IMR-90 (cell line): Measurements from ENCODE around the gene NUDT3. TPM values are rescaled to one million over a fixed set of nuclear protein-coding genes. Genes with fewer than 3 reads are reported as not detected.

Experiments
- ATAC-seq: fragments of 200-7000 bp; cut with Tn5 transposase; 2 replicates; pipeline ENCODE4 v1.9.1; 2020; ENCODE audit warnings: low read depth, mild to moderate bottlenecking, moderate library complexity
- BruUV-seq: library from RNA; stranded (reverse); fragments of 400-500 nt; replicated peaks from 2 replicates; lab custom pipeline; 2021; lab: Mats Ljungman, UMichigan
- CTCF ChIA-PET: fragments of 300-600 bp; formaldehyde crosslinking; extraction: SDS; loops from one replicate; lab custom pipeline; 2021; ENCODE audit warnings: antibody characterized with exemption; lab: Yijun Ruan, JAX
- POLR2A ChIA-PET: fragments of 300-600 bp; sonication (Branson Sonifier 250); formaldehyde crosslinking; loops from one replicate; lab custom pipeline; 2022; ENCODE audit warnings: antibody characterized with exemption; ENCODE audit not compliant: unreplicated experiment; lab: Charles Lee
- DNase-seq: peaks from one replicate; pipeline ENCODE4 v3.0.0; 2013
- H2AFZ ChIP-seq: replicated peaks from 2 replicates; pipeline ENCODE3; 2013; ENCODE audit warnings: low read length, mild to moderate bottlenecking; ENCODE audit not compliant: poor library complexity
- H2AK5ac ChIP-seq: 2 replicates; pipeline ENCODE4 v1.6.1; 2013; ENCODE audit warnings: low read depth, low read length, inconsistent platforms
- H2AK9ac ChIP-seq: replicated peaks from 2 replicates; pipeline ENCODE3; 2013; ENCODE audit warnings: mild to moderate bottlenecking, low read depth, low read length, moderate library complexity; ENCODE audit not compliant: poor library complexity
- H2BK120ac ChIP-seq: 2 replicates; pipeline ENCODE4 v1.6.1; 2013; ENCODE audit warnings: low read depth, low read length, inconsistent platforms
- H2BK15ac ChIP-seq: 3 replicates; pipeline ENCODE4 v1.6.1; 2013; ENCODE audit warnings: low read depth, low read length, inconsistent platforms
- H2BK20ac ChIP-seq: 2 replicates; pipeline ENCODE4 v1.6.1; 2013; ENCODE audit warnings: low read depth, mild to moderate bottlenecking, inconsistent platforms, low read length, moderate library complexity
- H2BK5ac ChIP-seq: 2 replicates; pipeline ENCODE4 v1.6.1; 2013; ENCODE audit warnings: mild to moderate bottlenecking, low read depth, low read length, inconsistent platforms; ENCODE audit not compliant: poor library complexity, severe bottlenecking
- H3K14ac ChIP-seq: replicated peaks from 2 replicates; pipeline ENCODE4 v1.6.1; 2013; ENCODE audit warnings: low read depth, low read length, inconsistent platforms
- H3K18ac ChIP-seq: 2 replicates; pipeline ENCODE4 v1.6.1; 2013; ENCODE audit warnings: low read depth, low read length, control low read depth
- H3K23ac ChIP-seq: 2 replicates; pipeline ENCODE4 v1.6.1; 2013; ENCODE audit warnings: low read depth, low read length, inconsistent platforms
- H3K27ac ChIP-seq: 2 replicates; pipeline ENCODE4 v1.5.1; 2013; ENCODE audit warnings: mild to moderate bottlenecking, control low read depth, low read length; ENCODE audit not compliant: insufficient read depth
- H3K27me3 ChIP-seq: 2 replicates; pipeline ENCODE4 v1.6.1; 2013; ENCODE audit warnings: low read length; ENCODE audit not compliant: control insufficient read depth, insufficient read depth
- H3K36me3 ChIP-seq: 2 replicates; pipeline ENCODE4 v1.6.1; 2013; ENCODE audit warnings: low read length, mixed read lengths; ENCODE audit not compliant: control insufficient read depth, insufficient read depth
- H3K4ac ChIP-seq: 2 replicates; pipeline ENCODE4 v1.6.1; 2013; ENCODE audit warnings: low read depth, low read length, inconsistent platforms
- H3K4me1 ChIP-seq: 2 replicates; pipeline ENCODE4 v1.6.1; 2013; ENCODE audit warnings: low read length, mixed read lengths; ENCODE audit not compliant: control insufficient read depth, insufficient read depth
- H3K4me2 ChIP-seq: 2 replicates; pipeline ENCODE4 v1.6.1; 2013; ENCODE audit warnings: low read depth, mild to moderate bottlenecking, control low read depth, low read length, moderate library complexity
- H3K4me3 ChIP-seq: 2 replicates; pipeline ENCODE4 v1.5.1; 2013; ENCODE audit warnings: low read depth, mild to moderate bottlenecking, control low read depth, low read length, moderate library complexity; ENCODE audit not compliant: insufficient read depth
- H3K56ac ChIP-seq: 2 replicates; pipeline ENCODE4 v1.6.1; 2013; ENCODE audit warnings: low read length, inconsistent platforms; ENCODE audit not compliant: insufficient read depth; ENCODE audit errors: extremely low read depth
- H3K79me1 ChIP-seq, 2 experiments: 2 replicates each; pipeline ENCODE4 v1.6.1; 2013; ENCODE audit warnings: low read length in 2 of 2, inconsistent platforms in 1 of 2, low read depth in 1 of 2
- H3K9ac ChIP-seq: 2 replicates; pipeline ENCODE4 v1.6.1; 2013; ENCODE audit warnings: low read depth, low read length, control low read depth
- H3K9me1 ChIP-seq: 2 replicates; pipeline ENCODE4 v1.6.1; 2013; ENCODE audit warnings: low read length, inconsistent platforms; ENCODE audit not compliant: insufficient read depth
- H3K9me3 ChIP-seq: 2 replicates; pipeline ENCODE4 v1.6.1; 2013; ENCODE audit warnings: low read length; ENCODE audit not compliant: control insufficient read depth, insufficient read depth
- H4K20me1 ChIP-seq: 2 replicates; pipeline ENCODE4 v1.6.1; 2013; ENCODE audit warnings: low read length, inconsistent platforms; ENCODE audit not compliant: insufficient read depth
- H4K5ac ChIP-seq: 2 replicates; pipeline ENCODE4 v1.6.1; 2013; ENCODE audit warnings: mild to moderate bottlenecking, low read depth, low read length, control low read depth
- H4K8ac ChIP-seq, 2 experiments: 2 replicates each; pipeline ENCODE4 v1.6.1; 2013; ENCODE audit warnings: low read depth in 2 of 2, low read length in 2 of 2, control low read depth in 1 of 2, inconsistent platforms in 1 of 2
- H4K91ac ChIP-seq: 2 replicates; pipeline ENCODE4 v1.6.1; 2013; ENCODE audit warnings: low read depth, low read length, inconsistent platforms; ENCODE audit not compliant: insufficient read depth
- CTCF ChIP-seq: conservative IDR thresholded peaks from 2 replicates; pipeline ENCODE4 v1.5.1; 2012; ENCODE audit warnings: mild to moderate bottlenecking, low read depth, low read length, improper control_type of control experiment
- ELK1 ChIP-seq: fragments of 150-350 bp; IDR thresholded peaks from 2 replicates; pipeline ENCODE4 v1.6.1; 2016; ENCODE audit warnings: low read depth, mild to moderate bottlenecking, low read length, moderate library complexity, borderline replicate concordance
- MAZ ChIP-seq: IDR thresholded peaks from 2 replicates; pipeline ENCODE4 v1.6.1; 2012; ENCODE audit warnings: low read depth, mild to moderate bottlenecking, low read length, improper control_type of control experiment, moderate library complexity, borderline replicate concordance
- NFE2L2 ChIP-seq: fragments of 150-350 bp; IDR thresholded peaks from 2 replicates; pipeline ENCODE4 v1.6.1; 2016; ENCODE audit warnings: low read depth, mild to moderate bottlenecking, low read length
- POLR2A ChIP-seq: IDR thresholded peaks from 2 replicates; pipeline ENCODE4 v1.6.1; 2012; ENCODE audit warnings: mild to moderate bottlenecking, low read depth, low read length
- USF2 ChIP-seq: fragments of 150-350 bp; IDR thresholded peaks from 2 replicates; pipeline ENCODE4 v1.6.1; 2017; ENCODE audit warnings: mild to moderate bottlenecking, antibody characterized with exemption, low read length, low read depth
- WGBS, 2 experiments: methylation state at CpG; one replicate each; pipeline versions ENCODE4 v1.1.5 to v1.1.7; 2013; ENCODE audit warnings: missing lambda C conversion rate in 2 of 2; ENCODE audit not compliant: insufficient read length in 1 of 2; ENCODE audit errors: extremely low coverage in 2 of 2; 5-methylcytosine and 5-hydroxymethylcytosine counted together
- dilution Hi-C: fragments of 300-500 bp; cut with HindIII; formaldehyde crosslinking; loops from one replicate; pipeline ENCODE4 v1.14.3; 2018; ENCODE audit warnings: low sequenced_read_pairs; ENCODE audit not compliant: unreplicated experiment
- in situ Hi-C: fragments of 300-500 bp; cut with MboI; formaldehyde crosslinking; loops from 3 replicates; pipeline ENCODE4 v1.14.3; 2019; ENCODE audit warnings: low sequenced_read_pairs, inconsistent platforms, mixed read lengths
- intact Hi-C: fragments of 100-400 bp; cut with micrococcal nuclease; formaldehyde crosslinking; loops from 2 replicates; pipeline ENCODE4 v1.10.0; 2022
- polyA plus RNA-seq, 3 experiments: library from polyadenylated mRNA; depleted of rRNA; stranded (reverse); fragments of >200 nt; gene quantifications; 2 replicates each; pipeline ENCODE4 v1.2.3, GENCODE V29; 2012; ENCODE audit warnings: low replicate concordance in 1 of 3
- total RNA-seq: library from RNA; depleted of rRNA; stranded (reverse); fragments of >200 nt; gene quantifications from 2 replicates; pipeline ENCODE4 v1.2.3, GENCODE V29; 2012

The NUDT3 gene
- total and polyA plus RNA-seq, 2 of the 4 experiments (the other 2 are of a cell fraction) = 10.1 to 17.2 TPM

- Histone ChIP-seq H3K4me1 (peaks cover 2% of the 10 kb centered on the region; the same call in 1 of the 2 replicates), H3K79me1 (peaks cover 30 to 66% of the 10 kb centered on the region in 2 experiments), H2BK20ac (no peak overlapping the region), H3K27ac (no peak overlapping the region), H3K9me3 (no peaks in the 10 kb centered on the region), H3K4ac (no peak overlapping the region), H4K5ac (no peak overlapping the region), H3K36me3 (no peaks in the 10 kb centered on the region), H3K27me3 (no peaks in the 10 kb centered on the region), H2AK9ac (no peak overlapping the region), H3K4me3 (no peak overlapping the region), H4K8ac (no peak overlapping the region), H3K23ac (no peak overlapping the region), H2BK5ac (no peak overlapping the region), H3K18ac (no peak overlapping the region), H3K4me2 (no peak overlapping the region), H2BK120ac (no peak overlapping the region), H3K9me1 (peaks cover 7% of the 10 kb centered on the region), H4K20me1 (peaks cover 8% of the 10 kb centered on the region; the same call in 1 of the 2 replicates), H2AFZ (no peak overlapping the region), H2BK15ac (no peak overlapping the region), H4K91ac (no peak overlapping the region), H2AK5ac (no peak overlapping the region), H3K9ac (no peak overlapping the region), H3K14ac (no peak overlapping the region), H3K56ac (no peak overlapping the region)
- POLR2A ChIA-PET = no interaction called here
- no peak for ATAC-seq
- no peak for DNase-seq
- BruUV-seq = no TSS peak
- TF ChIP-seq USF2 = no peak
- no peak for TF ChIP-seq CTCF
- no peak for TF ChIP-seq NFE2L2
- TF ChIP-seq MAZ = no peak
- no peak for TF ChIP-seq POLR2A
- no peak for TF ChIP-seq ELK1
- dilution Hi-C loops = no loop called here
- in situ Hi-C loops = no loop called here
- no CpG with 5 or more reads among the region's 4 CpGs for WGBS, 2 experiments
- CTCF ChIA-PET = interaction anchor here (0.6 to 1.0 kb wide), 2 partner anchors 7 to 194 kb away, joined by 3 read pairs; no protein-coding TSS in a partner anchor
- intact Hi-C loops = no loop called here
Observed at GRCh38 chr6:34318499-34319470, 73.7 kb downstream of the NUDT3 start.
